D721Med (cell line): ENCODE results near the gene EML6.

Experiments used
- DNase-seq: peaks from one replicate; pipeline ENCODE4 v3.0.0; 2011; ENCODE audit warnings: low spot score; ENCODE audit not compliant: insufficient read length
- FAIRE-seq: peaks from 2 replicates; lab custom pipeline; 2011; peaks lifted over from hg19 to GRCh38; lab: Jason Lieb, UNC
- CTCF ChIP-seq: IDR thresholded peaks from 2 replicates; pipeline ENCODE4 v1.5.1; 2012; ENCODE audit warnings: mild to moderate bottlenecking, control low read depth; ENCODE audit not compliant: insufficient read depth; ENCODE audit errors: missing control alignments

Gene EML6

GRCh38 chr2:54815148-54815539, 91.7 kb downstream of the EML6 start:
- no peak for TF ChIP-seq CTCF
- peak; percentile 29 for FAIRE-seq

GRCh38 chr2:54818226-54818625, 94.8 kb downstream of the EML6 start:
- FAIRE-seq, result no peak
- no peak for TF ChIP-seq CTCF
- no peak for DNase-seq

More at GRCh38 chr2:54815148-54815539, 91.7 kb downstream of the EML6 start:
- no peak for DNase-seq

- FAIRE-seq, result no peak
- no peak for DNase-seq
- no peak for TF ChIP-seq CTCF
Observed at GRCh38 chr2:54820558-54820957, 97.1 kb downstream of the EML6 start.

- no peak for FAIRE-seq
- no peak for TF ChIP-seq CTCF
- no peak for DNase-seq
Observed at GRCh38 chr2:54824567-54824966, 101.1 kb downstream of the EML6 start.

GRCh38 chr2:54830546-54830945, 107.1 kb downstream of the EML6 start:
- TF ChIP-seq CTCF, result no peak
- no peak for DNase-seq
- no peak for FAIRE-seq

- FAIRE-seq, result no peak
- no peak for TF ChIP-seq CTCF
- DNase-seq, result no peak
Observed at GRCh38 chr2:54831480-54831879, 108.0 kb downstream of the EML6 start.

GRCh38 chr2:54834721-54835120, 111.3 kb downstream of the EML6 start:
- DNase-seq, result no peak
- no peak for TF ChIP-seq CTCF
- no peak for FAIRE-seq
